ENCODE data around the gene TNS3. TPM values are rescaled to one million over a fixed set of nuclear protein-coding genes. Genes with fewer than 3 reads are reported as not detected.

TNS3 gene
- total RNA-seq, 1 donor, result 9.2 TPM

- Histone ChIP-seq H3K27me3 (ENCODE audit: insufficient read depth, low read length) (no peaks in the 10 kb centered on the region), H3K4me3 (ENCODE audit: low read length) (no peak overlapping the region), H3K4me1 (ENCODE audit: insufficient read depth, low read length) (peaks cover under 1% of the 10 kb centered on the region), H3K9me3 (ENCODE audit: low read depth, low read length) (no peaks in the 10 kb centered on the region)
Observed at GRCh38 chr7:47509571-47509970, 72.3 kb downstream of the TNS3 start.

- H3K4me3 ChIP-seq (ENCODE audit: low read length), result no peak overlapping the region
- no peaks in the 10 kb centered on the region for H3K9me3 ChIP-seq (ENCODE audit: low read depth, low read length)
- H3K27me3 ChIP-seq (ENCODE audit: insufficient read depth, low read length), result no peaks in the 10 kb centered on the region
- peaks cover 9% of the 10 kb centered on the region for H3K4me1 ChIP-seq (ENCODE audit: insufficient read depth, low read length)
Observed at GRCh38 chr7:47508389-47509380, 73.2 kb downstream of the TNS3 start.

- Histone ChIP-seq H3K9me3 (ENCODE audit: low read depth, low read length) (no peaks in the 10 kb centered on the region), H3K4me3 (ENCODE audit: low read length) (no peak overlapping the region), H3K27me3 (ENCODE audit: insufficient read depth, low read length) (no peaks in the 10 kb centered on the region), H3K4me1 (ENCODE audit: insufficient read depth, low read length) (peaks cover 20% of the 10 kb centered on the region)
Observed at GRCh38 chr7:47507522-47507921, 74.4 kb downstream of the TNS3 start.

- no peak overlapping the region for H3K4me3 ChIP-seq (ENCODE audit: low read length)
- no peaks in the 10 kb centered on the region for H3K9me3 ChIP-seq (ENCODE audit: low read depth, low read length)
- H3K4me1 ChIP-seq (ENCODE audit: insufficient read depth, low read length), result peaks cover 22% of the 10 kb centered on the region
- H3K27me3 ChIP-seq (ENCODE audit: insufficient read depth, low read length), result no peaks in the 10 kb centered on the region
Observed at GRCh38 chr7:47506382-47507339, 75.2 kb downstream of the TNS3 start.

GRCh38 chr7:47505312-47506007 is 76.5 kb downstream of the TNS3 start:
- Histone ChIP-seq H3K27me3 (ENCODE audit: insufficient read depth, low read length) (no peaks in the 10 kb centered on the region), H3K9me3 (ENCODE audit: low read depth, low read length) (no peaks in the 10 kb centered on the region), H3K4me1 (ENCODE audit: insufficient read depth, low read length) (peaks cover 22% of the 10 kb centered on the region), H3K4me3 (ENCODE audit: low read length) (no peak overlapping the region)

GRCh38 chr7:47504551-47505311 is 77.2 kb downstream of the TNS3 start:
- Histone ChIP-seq H3K4me3 (ENCODE audit: low read length) (no peak overlapping the region), H3K4me1 (ENCODE audit: insufficient read depth, low read length) (peaks cover 22% of the 10 kb centered on the region), H3K27me3 (ENCODE audit: insufficient read depth, low read length) (no peaks in the 10 kb centered on the region), H3K9me3 (ENCODE audit: low read depth, low read length) (no peaks in the 10 kb centered on the region)

- Histone ChIP-seq H3K9me3 (ENCODE audit: low read depth, low read length) (no peaks in the 10 kb centered on the region), H3K4me3 (ENCODE audit: low read length) (no peak overlapping the region), H3K27me3 (ENCODE audit: insufficient read depth, low read length) (no peaks in the 10 kb centered on the region), H3K4me1 (ENCODE audit: insufficient read depth, low read length) (peaks cover 23% of the 10 kb centered on the region)
Observed at GRCh38 chr7:47503281-47503680, 78.6 kb downstream of the TNS3 start.

- no peak overlapping the region for H3K4me3 ChIP-seq (ENCODE audit: low read length)
- no peaks in the 10 kb centered on the region for H3K9me3 ChIP-seq (ENCODE audit: low read depth, low read length)
- no peaks in the 10 kb centered on the region for H3K27me3 ChIP-seq (ENCODE audit: insufficient read depth, low read length)
- peaks cover 32% of the 10 kb centered on the region for H3K4me1 ChIP-seq (ENCODE audit: insufficient read depth, low read length)
Observed at GRCh38 chr7:47502240-47502877, 79.6 kb downstream of the TNS3 start.

GRCh38 chr7:47501406-47501805 is 80.5 kb downstream of the TNS3 start:
- Histone ChIP-seq H3K27me3 (ENCODE audit: insufficient read depth, low read length) (no peaks in the 10 kb centered on the region), H3K4me1 (ENCODE audit: insufficient read depth, low read length) (peaks cover 41% of the 10 kb centered on the region)

GRCh38 chr7:47500103-47500563 is 81.8 kb downstream of the TNS3 start:
- Histone ChIP-seq H3K4me3 (ENCODE audit: low read length) (no peak overlapping the region), H3K27me3 (ENCODE audit: insufficient read depth, low read length) (no peaks in the 10 kb centered on the region), H3K4me1 (ENCODE audit: insufficient read depth, low read length) (peaks cover 53% of the 10 kb centered on the region), H3K9me3 (ENCODE audit: low read depth, low read length) (no peaks in the 10 kb centered on the region)

More at GRCh38 chr7:47501406-47501805, 80.5 kb downstream of the TNS3 start:
- Histone ChIP-seq H3K9me3 (ENCODE audit: low read depth, low read length) (no peaks in the 10 kb centered on the region), H3K4me3 (ENCODE audit: low read length) (no peak overlapping the region)

- peaks cover 57% of the 10 kb centered on the region for H3K4me1 ChIP-seq (ENCODE audit: insufficient read depth, low read length)
- H3K4me3 ChIP-seq (ENCODE audit: low read length), result no peak overlapping the region
- H3K27me3 ChIP-seq (ENCODE audit: insufficient read depth, low read length), result no peaks in the 10 kb centered on the region
- no peaks in the 10 kb centered on the region for H3K9me3 ChIP-seq (ENCODE audit: low read depth, low read length)
Observed at GRCh38 chr7:47498229-47499056, 83.5 kb downstream of the TNS3 start.

GRCh38 chr7:47497367-47498096 is 84.4 kb downstream of the TNS3 start:
- H3K4me3 ChIP-seq (ENCODE audit: low read length), result no peak overlapping the region
- H3K9me3 ChIP-seq (ENCODE audit: low read depth, low read length), result no peaks in the 10 kb centered on the region
- peaks cover 55% of the 10 kb centered on the region for H3K4me1 ChIP-seq (ENCODE audit: insufficient read depth, low read length)
- H3K27me3 ChIP-seq (ENCODE audit: insufficient read depth, low read length), result no peaks in the 10 kb centered on the region
